Breast epithelium (tissue), 3 donors: ENCODE measurements around the gene SUCLG2.

Experiments used
- CTCF ChIP-seq, 3 donors: fragments of 450-650 bp; IDR thresholded peaks; one replicate each; pipeline ENCODE4 v1.5.1; 2016 to 2017; ENCODE audit warnings: antibody characterized with exemption in 3 of 3, mild to moderate bottlenecking in 3 of 3, moderate library complexity in 3 of 3
- POLR2A ChIP-seq: fragments of 450-650 bp; IDR thresholded peaks from one replicate; pipeline ENCODE4 v1.6.1; 2016; ENCODE audit warnings: antibody characterized with exemption, mild to moderate bottlenecking, moderate library complexity

GRCh38 chr3:67463656-67464055, 190.8 kb downstream of the SUCLG2 start:
- no peak for TF ChIP-seq CTCF (IDR thresholded peaks at IDR 0.05)
- TF ChIP-seq POLR2A: no peak
